A673 (cell line): ENCODE measurements around the gene SLC45A1.

ENCODE experiments used
- EZH2 ChIP-seq: fragments of 200-600 bp; sonication (generic); IDR thresholded peaks from 2 replicates; pipeline ENCODE4 v1.6.1; 2017; ENCODE audit warnings: borderline replicate concordance, low read depth, mild to moderate bottlenecking, mixed read lengths, antibody characterized with exemption, low read length; ENCODE audit not compliant: poor library complexity, severe bottlenecking
- TF ChIP-seq, protein P1 (sequence below): fragments of 300-800, 200-600 bp; sonication (generic); conservative IDR thresholded peaks from 2 replicates; pipeline ENCODE4 v1.5.1; 2017; ENCODE audit warnings: low read depth, mild to moderate bottlenecking, antibody characterized with exemption, low read length, moderate library complexity, mixed read lengths

DNA sequence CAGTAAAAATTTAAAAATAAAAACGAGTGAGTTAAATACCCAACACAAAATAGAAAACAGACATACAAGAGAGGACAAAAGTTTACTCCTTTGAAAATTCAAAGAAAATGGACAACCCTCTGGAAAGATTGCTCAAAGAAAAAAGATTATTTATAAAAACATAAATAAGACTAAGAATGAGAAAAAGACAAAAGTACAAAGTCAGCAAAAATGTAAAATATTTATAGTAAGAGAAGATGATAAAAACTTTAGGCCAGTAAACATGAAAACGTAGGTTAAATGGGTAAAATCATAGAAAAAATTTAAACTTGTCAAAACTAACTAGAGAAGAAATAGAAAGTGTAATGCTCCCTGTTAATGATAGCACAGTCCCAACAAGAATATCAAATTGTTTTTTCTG lies 31.9 kb upstream of the SLC45A1 start:
- TF ChIP-seq, protein P1, sequence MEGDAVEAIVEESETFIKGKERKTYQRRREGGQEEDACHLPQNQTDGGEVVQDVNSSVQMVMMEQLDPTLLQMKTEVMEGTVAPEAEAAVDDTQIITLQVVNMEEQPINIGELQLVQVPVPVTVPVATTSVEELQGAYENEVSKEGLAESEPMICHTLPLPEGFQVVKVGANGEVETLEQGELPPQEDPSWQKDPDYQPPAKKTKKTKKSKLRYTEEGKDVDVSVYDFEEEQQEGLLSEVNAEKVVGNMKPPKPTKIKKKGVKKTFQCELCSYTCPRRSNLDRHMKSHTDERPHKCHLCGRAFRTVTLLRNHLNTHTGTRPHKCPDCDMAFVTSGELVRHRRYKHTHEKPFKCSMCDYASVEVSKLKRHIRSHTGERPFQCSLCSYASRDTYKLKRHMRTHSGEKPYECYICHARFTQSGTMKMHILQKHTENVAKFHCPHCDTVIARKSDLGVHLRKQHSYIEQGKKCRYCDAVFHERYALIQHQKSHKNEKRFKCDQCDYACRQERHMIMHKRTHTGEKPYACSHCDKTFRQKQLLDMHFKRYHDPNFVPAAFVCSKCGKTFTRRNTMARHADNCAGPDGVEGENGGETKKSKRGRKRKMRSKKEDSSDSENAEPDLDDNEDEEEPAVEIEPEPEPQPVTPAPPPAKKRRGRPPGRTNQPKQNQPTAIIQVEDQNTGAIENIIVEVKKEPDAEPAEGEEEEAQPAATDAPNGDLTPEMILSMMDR = no peak
- no peak for TF ChIP-seq EZH2
